GM12878 (cell line): ENCODE results near the gene RHOF. TPM values are rescaled to one million over a fixed set of nuclear protein-coding genes. Genes with fewer than 3 reads are reported as not detected.

Experiments
- ATAC-seq: fragments of 200-7000 bp; cut with Tn5 transposase; 3 replicates; pipeline ENCODE4 v1.9.1; 2020; ENCODE audit warnings: mild to moderate bottlenecking, moderate library complexity
- BruUV-seq: library from RNA; stranded (reverse); fragments of 400-500 nt; replicated peaks from 2 replicates; lab custom pipeline; 2021; lab: Mats Ljungman, UMichigan
- CTCF ChIA-PET: fragments of 300-600 bp; sonication (Branson Sonifier 250); formaldehyde crosslinking; extraction: SDS; loops from one replicate; lab custom pipeline; 2021; ENCODE audit warnings: inconsistent platforms; lab: Yijun Ruan, JAX
- POLR2A ChIA-PET: fragments of 350-600 bp; formaldehyde crosslinking; extraction: SDS; loops from one replicate; lab custom pipeline; 2021; ENCODE audit warnings: inconsistent platforms; lab: Charles Lee
- RAD21 ChIA-PET: fragments of 300-600 bp; sonication (Branson Sonifier 250); formaldehyde crosslinking; loops from one replicate; lab custom pipeline; 2023; ENCODE audit warnings: antibody characterized with exemption; ENCODE audit not compliant: unreplicated experiment; lab: Charles Lee
- SMC1A ChIA-PET: fragments of 300-600 bp; sonication (Branson Sonifier 250); formaldehyde crosslinking; loops from one replicate; lab custom pipeline; 2023; ENCODE audit not compliant: unreplicated experiment, uncharacterized antibody; lab: Charles Lee
- DNase-seq: peaks from one replicate; pipeline ENCODE4 v3.0.0-alpha.2; 2011; ENCODE audit warnings: low read depth, low spot score
- FAIRE-seq: peaks from 3 replicates; lab custom pipeline; 2011; peaks lifted over from hg19 to GRCh38; lab: Jason Lieb, UNC
- H2AFZ ChIP-seq: 2 replicates; pipeline ENCODE4 v1.6.0; 2011; ENCODE audit warnings: low read depth, low read length, control low read depth; ENCODE audit not compliant: control insufficient read depth
- H3K27ac ChIP-seq: 2 replicates; pipeline ENCODE4 v1.5.1; 2011; ENCODE audit warnings: control low read depth; ENCODE audit not compliant: control insufficient read depth, insufficient read depth
- H3K27me3 ChIP-seq, 2 experiments: replicated peaks in 1 of 2; 2 replicates each; pipeline versions ENCODE4 v1.6.0 to v1.6.1; 2011; ENCODE audit warnings: low read length in 1 of 2; ENCODE audit not compliant: control insufficient read depth in 2 of 2, insufficient read depth in 2 of 2
- H3K36me3 ChIP-seq, 2 experiments: 2 replicates each; pipeline ENCODE4 v1.5.1; 2011; ENCODE audit warnings: low read length in 1 of 2; ENCODE audit not compliant: control insufficient read depth in 2 of 2, insufficient read depth in 2 of 2
- H3K4me1 ChIP-seq: 2 replicates; pipeline ENCODE4 v1.6.1; 2011; ENCODE audit warnings: mild to moderate bottlenecking, low read length, moderate library complexity, mixed read lengths; ENCODE audit not compliant: control insufficient read depth, insufficient read depth
- H3K4me2 ChIP-seq: 2 replicates; pipeline ENCODE4 v1.6.0; 2011; ENCODE audit warnings: control low read depth; ENCODE audit not compliant: control insufficient read depth, insufficient read depth
- H3K4me3 ChIP-seq: fragments of 200-600 bp; sonication (generic); 2 replicates; pipeline ENCODE4 v1.5.1; 2016
- H3K79me2 ChIP-seq: 2 replicates; pipeline ENCODE4 v1.6.0; 2011; ENCODE audit warnings: low read length; ENCODE audit not compliant: control insufficient read depth, insufficient read depth
- H3K9ac ChIP-seq: 2 replicates; pipeline ENCODE4 v1.8.0; 2011; ENCODE audit warnings: low read length, control low read depth, mixed read lengths; ENCODE audit not compliant: control insufficient read depth, insufficient read depth
- H3K9me3 ChIP-seq: replicated peaks from 3 replicates; pipeline ENCODE4 v1.5.1; 2011; ENCODE audit warnings: mild to moderate bottlenecking, low read length; ENCODE audit not compliant: control insufficient read depth, insufficient read depth
- H4K20me1 ChIP-seq: 2 replicates; pipeline ENCODE4 v1.6.0; 2011; ENCODE audit not compliant: control insufficient read depth, insufficient read depth
- BACH1 ChIP-seq: fragments of 450-650 bp; IDR thresholded peaks from 2 replicates; pipeline ENCODE4 v1.6.1; 2017; ENCODE audit warnings: mild to moderate bottlenecking, borderline replicate concordance
- HDGF ChIP-seq: fragments of 450-650 bp; IDR thresholded peaks from 2 replicates; pipeline ENCODE4 v1.6.1; 2016; ENCODE audit warnings: antibody characterized with exemption
- MEF2B ChIP-seq: fragments of 450-650 bp; IDR thresholded peaks from 2 replicates; pipeline ENCODE4 v1.6.1; 2018; ENCODE audit warnings: mild to moderate bottlenecking, moderate library complexity; ENCODE audit not compliant: partially characterized antibody, poor library complexity, severe bottlenecking
- NR2C1 ChIP-seq: fragments of 450-650 bp; IDR thresholded peaks from 2 replicates; pipeline ENCODE4 v1.6.1; 2017; ENCODE audit warnings: antibody characterized with exemption, mild to moderate bottlenecking, moderate library complexity
- NR2C2 ChIP-seq: IDR thresholded peaks from 2 replicates; pipeline ENCODE4 v1.6.1; 2011; ENCODE audit warnings: borderline replicate concordance, low read depth; ENCODE audit not compliant: control insufficient read depth, insufficient read length
- NRF1 ChIP-seq: conservative IDR thresholded peaks from 2 replicates; pipeline ENCODE4 v1.6.1; 2011; ENCODE audit warnings: mild to moderate bottlenecking, low read depth, low read length, improper control_type of control experiment
- POLR2A ChIP-seq: IDR thresholded peaks from 2 replicates; pipeline ENCODE4 v1.6.1; 2011; ENCODE audit warnings: low read depth, mild to moderate bottlenecking, low read length
- SIN3A ChIP-seq: IDR thresholded peaks from 2 replicates; pipeline ENCODE4 v1.6.1; 2012; ENCODE audit warnings: low read depth, low read length, improper control_type of control experiment
- TAF1 ChIP-seq: IDR thresholded peaks from 2 replicates; pipeline ENCODE4 v1.6.1; 2011; ENCODE audit warnings: mild to moderate bottlenecking, low read depth, low read length, borderline replicate concordance
- WGBS: methylation state at CpG from one replicate; pipeline ENCODE4 v1.1.6; 2016; ENCODE audit warnings: low lambda C conversion rate; ENCODE audit not compliant: insufficient replicate concordance, insufficient coverage; ENCODE audit errors: missing lambda C conversion rate; 5-methylcytosine and 5-hydroxymethylcytosine counted together
- in situ Hi-C: fragments of 300-500 bp; cut with MboI; formaldehyde crosslinking; loops from 9 replicates; pipeline ENCODE4 v1.14.3; 2018; ENCODE audit warnings: mixed read lengths
- intact Hi-C: fragments of 100-400 bp; cut with micrococcal nuclease; formaldehyde crosslinking; loops from one replicate; pipeline ENCODE4 v1.14.2; 2022; ENCODE audit not compliant: unreplicated experiment
- polyA plus RNA-seq, 11 experiments: library from polyadenylated mRNA; depleted of rRNA in 4 of 11; unstranded in 6 of 11; stranded (reverse) in 5 of 11; fragments of >200 nt; fragmentation: Nextera tagmentation in 4 of 11; fragmentation: Illumina TruSeq in 1 of 11; extraction: Ambion mirVana in 4 of 11; extraction: Trizol in 1 of 11; gene quantifications; 1 replicate in 1 of 11; 2 replicates in 10 of 11; pipeline versions ENCODE4 v1.2.1 to v1.2.3, GENCODE V29; 2011 to 2016; ENCODE audit warnings: inconsistent platforms in 2 of 11, missing spikeins in 2 of 11, low read depth in 1 of 11
- total RNA-seq, 4 experiments: library from RNA; depleted of rRNA in 3 of 4; stranded (reverse); fragments of >200 nt in 3 of 4; fragmentation: Illumina TruSeq in 1 of 4; extraction: Trizol in 1 of 4; gene quantifications; 2 replicates each; pipeline versions ENCODE4 v1.2.1 to v1.2.3, GENCODE V29; 2013 to 2021
- TF ChIP-seq, protein P1 (sequence below), 3 experiments: IDR thresholded peaks in 2 of 3; conservative IDR thresholded peaks in 1 of 3; 2 replicates each; pipeline ENCODE4 v1.5.1; 2011; ENCODE audit warnings: low read depth in 3 of 3, low read length in 3 of 3, mild to moderate bottlenecking in 3 of 3, control low read depth in 2 of 3, moderate library complexity in 2 of 3, inconsistent platforms in 1 of 3, mixed read lengths in 1 of 3; ENCODE audit not compliant: control insufficient read depth in 2 of 3, insufficient read depth in 1 of 3; ENCODE audit errors: extremely low read depth in 1 of 3
- TF ChIP-seq, protein P2 (sequence below): fragments of 450-650 bp; IDR thresholded peaks from 2 replicates; pipeline ENCODE4 v1.6.1; 2018; ENCODE audit warnings: mild to moderate bottlenecking, low read depth, moderate library complexity; ENCODE audit not compliant: partially characterized antibody
- TF ChIP-seq, protein P3 (sequence below): fragments of 450-650 bp; IDR thresholded peaks from 2 replicates; pipeline ENCODE4 v1.6.1; 2017; ENCODE audit warnings: mild to moderate bottlenecking, moderate library complexity

Gene RHOF
- total and polyA plus RNA-seq, 10 of the 15 experiments (the other 5 are each of a cell fraction or from before 2014, with no cell fraction given): 6.1 to 78.7 (median 39.7) TPM

DNA sequence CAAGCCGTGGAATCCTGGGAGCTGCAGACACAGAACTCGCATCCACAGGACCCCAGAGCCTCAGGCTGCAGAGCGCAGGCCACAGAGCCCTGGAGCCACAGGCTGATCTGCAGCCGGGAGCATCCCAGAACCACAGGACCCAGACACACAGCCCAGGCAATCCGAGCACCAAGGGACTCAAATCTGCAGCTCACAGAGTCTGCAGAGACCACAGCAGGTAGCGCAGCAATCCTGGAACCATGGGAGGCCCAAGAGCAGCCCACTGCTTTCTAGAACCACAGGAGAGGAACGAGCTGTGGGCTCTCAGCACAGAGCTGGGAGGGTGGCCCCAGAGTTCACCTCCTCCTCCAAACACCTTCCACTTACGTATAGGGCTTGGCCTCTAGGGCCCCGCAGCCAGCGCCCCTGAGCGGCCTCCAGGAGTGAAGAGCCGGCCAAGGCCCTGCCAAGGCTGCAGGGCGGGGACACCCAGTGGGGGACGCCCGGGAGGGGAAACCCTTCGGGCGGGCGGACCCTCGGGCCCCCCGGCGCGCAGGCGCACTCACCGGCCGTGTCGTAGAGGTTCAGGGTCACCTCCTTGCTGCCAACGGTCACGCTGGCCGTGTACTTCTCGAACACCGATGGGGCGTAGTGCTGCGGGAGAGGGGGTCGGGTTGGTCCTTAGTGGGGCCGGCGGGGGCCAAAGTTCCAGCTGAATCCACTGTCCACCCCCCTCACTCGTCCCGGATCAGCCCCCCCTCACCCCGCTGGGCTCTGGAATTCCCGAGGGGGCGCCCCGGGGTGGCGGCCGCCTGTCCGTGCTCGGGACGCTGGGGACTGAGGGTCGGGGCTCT, 665 bp downstream of the RHOF start:
- Histone ChIP-seq H3K79me2 (peaks cover 57% of the 10 kb centered on the region), H3K36me3 (peaks cover 1 to 6% of the 10 kb centered on the region in 2 experiments; a peak in 2 of 4 replicates), H3K27ac (peak overlapping the region; percentile 75), H3K4me2 (peak overlapping the region; percentile 32), H2AFZ (peak overlapping the region; percentile 50), H3K9me3 (no peaks in the 10 kb centered on the region), H3K9ac (peak overlapping the region; percentile 83), H3K4me3 (peak overlapping the region; percentile 97), H4K20me1 (no peaks in the 10 kb centered on the region), H3K27me3 (no peaks in the 10 kb centered on the region), H3K4me1 (peaks cover 47% of the 10 kb centered on the region)
- under 1% methylated on average over 45 of the region's 48 CpGs for WGBS
- CTCF ChIA-PET: interaction anchor here (0.6 to 16.2 kb wide), 14 partner anchors 14 to 198 kb away, joined by 3 to 565 read pairs (median 28); partner anchors contain the start of genes PSMD9, SETD1B and TMEM120B
- RAD21 ChIA-PET: interaction anchor here (1.3 to 11.7 kb wide), 11 partner anchors 13 to 235 kb away, joined by 3 to 395 read pairs (median 12); partner anchors contain the start of genes ORAI1, PSMD9, SETD1B and TMEM120B
- in situ Hi-C loops (loop anchor here (5.0 kb wide), 1 partner anchor 101 kb away; no protein-coding TSS in a partner anchor), intact Hi-C loops (no loop called here)
- peak; percentile 40 for ATAC-seq
- no peak for DNase-seq
- POLR2A ChIA-PET: interaction anchor here (0.6 to 7.9 kb wide), 6 partner anchors 10 to 81 kb away, joined by 4 to 155 read pairs (median 16); partner anchors contain the start of genes SETD1B and TMEM120B
- no TSS peak for BruUV-seq
- SMC1A ChIA-PET: interaction anchor here (2.7 to 10.5 kb wide), 6 partner anchors 9 to 99 kb away, joined by 13 to 226 read pairs (median 48); partner anchors contain the start of gene SETD1B
- no peak for FAIRE-seq
- TF ChIP-seq NR2C2: no peak
- no peak for TF ChIP-seq HDGF
- no peak for TF ChIP-seq TAF1
- TF ChIP-seq NRF1: 0 out of 2 replicates have a peak, but pooled peaks have one; percentile 10
- no peak for TF ChIP-seq BACH1
- TF ChIP-seq, protein P1, sequence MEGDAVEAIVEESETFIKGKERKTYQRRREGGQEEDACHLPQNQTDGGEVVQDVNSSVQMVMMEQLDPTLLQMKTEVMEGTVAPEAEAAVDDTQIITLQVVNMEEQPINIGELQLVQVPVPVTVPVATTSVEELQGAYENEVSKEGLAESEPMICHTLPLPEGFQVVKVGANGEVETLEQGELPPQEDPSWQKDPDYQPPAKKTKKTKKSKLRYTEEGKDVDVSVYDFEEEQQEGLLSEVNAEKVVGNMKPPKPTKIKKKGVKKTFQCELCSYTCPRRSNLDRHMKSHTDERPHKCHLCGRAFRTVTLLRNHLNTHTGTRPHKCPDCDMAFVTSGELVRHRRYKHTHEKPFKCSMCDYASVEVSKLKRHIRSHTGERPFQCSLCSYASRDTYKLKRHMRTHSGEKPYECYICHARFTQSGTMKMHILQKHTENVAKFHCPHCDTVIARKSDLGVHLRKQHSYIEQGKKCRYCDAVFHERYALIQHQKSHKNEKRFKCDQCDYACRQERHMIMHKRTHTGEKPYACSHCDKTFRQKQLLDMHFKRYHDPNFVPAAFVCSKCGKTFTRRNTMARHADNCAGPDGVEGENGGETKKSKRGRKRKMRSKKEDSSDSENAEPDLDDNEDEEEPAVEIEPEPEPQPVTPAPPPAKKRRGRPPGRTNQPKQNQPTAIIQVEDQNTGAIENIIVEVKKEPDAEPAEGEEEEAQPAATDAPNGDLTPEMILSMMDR (IDR thresholded peaks at IDR 0.05 in 2 of 3, conservative IDR thresholded peaks at IDR 0.05 in 1 of 3; ENCODE audit: control insufficient read depth in 2 of 3, extremely low read depth in 1 of 3, insufficient read depth in 1 of 3, low read depth in 3 of 3, low read length in 3 of 3): peak in 2 of 3 experiments; percentile 27 to 29; a peak in 3 of 6 replicates
- TF ChIP-seq, protein P2, sequence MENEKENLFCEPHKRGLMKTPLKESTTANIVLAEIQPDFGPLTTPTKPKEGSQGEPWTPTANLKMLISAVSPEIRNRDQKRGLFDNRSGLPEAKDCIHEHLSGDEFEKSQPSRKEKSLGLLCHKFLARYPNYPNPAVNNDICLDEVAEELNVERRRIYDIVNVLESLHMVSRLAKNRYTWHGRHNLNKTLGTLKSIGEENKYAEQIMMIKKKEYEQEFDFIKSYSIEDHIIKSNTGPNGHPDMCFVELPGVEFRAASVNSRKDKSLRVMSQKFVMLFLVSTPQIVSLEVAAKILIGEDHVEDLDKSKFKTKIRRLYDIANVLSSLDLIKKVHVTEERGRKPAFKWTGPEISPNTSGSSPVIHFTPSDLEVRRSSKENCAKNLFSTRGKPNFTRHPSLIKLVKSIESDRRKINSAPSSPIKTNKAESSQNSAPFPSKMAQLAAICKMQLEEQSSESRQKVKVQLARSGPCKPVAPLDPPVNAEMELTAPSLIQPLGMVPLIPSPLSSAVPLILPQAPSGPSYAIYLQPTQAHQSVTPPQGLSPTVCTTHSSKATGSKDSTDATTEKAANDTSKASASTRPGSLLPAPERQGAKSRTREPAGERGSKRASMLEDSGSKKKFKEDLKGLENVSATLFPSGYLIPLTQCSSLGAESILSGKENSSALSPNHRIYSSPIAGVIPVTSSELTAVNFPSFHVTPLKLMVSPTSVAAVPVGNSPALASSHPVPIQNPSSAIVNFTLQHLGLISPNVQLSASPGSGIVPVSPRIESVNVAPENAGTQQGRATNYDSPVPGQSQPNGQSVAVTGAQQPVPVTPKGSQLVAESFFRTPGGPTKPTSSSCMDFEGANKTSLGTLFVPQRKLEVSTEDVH: no peak
- peak; percentile 44 for TF ChIP-seq SIN3A
- peak; percentile 61 for TF ChIP-seq MEF2B
- 0 out of 2 replicates have a peak, but pooled peaks have one; percentile 15 for TF ChIP-seq POLR2A
- TF ChIP-seq, protein P3, sequence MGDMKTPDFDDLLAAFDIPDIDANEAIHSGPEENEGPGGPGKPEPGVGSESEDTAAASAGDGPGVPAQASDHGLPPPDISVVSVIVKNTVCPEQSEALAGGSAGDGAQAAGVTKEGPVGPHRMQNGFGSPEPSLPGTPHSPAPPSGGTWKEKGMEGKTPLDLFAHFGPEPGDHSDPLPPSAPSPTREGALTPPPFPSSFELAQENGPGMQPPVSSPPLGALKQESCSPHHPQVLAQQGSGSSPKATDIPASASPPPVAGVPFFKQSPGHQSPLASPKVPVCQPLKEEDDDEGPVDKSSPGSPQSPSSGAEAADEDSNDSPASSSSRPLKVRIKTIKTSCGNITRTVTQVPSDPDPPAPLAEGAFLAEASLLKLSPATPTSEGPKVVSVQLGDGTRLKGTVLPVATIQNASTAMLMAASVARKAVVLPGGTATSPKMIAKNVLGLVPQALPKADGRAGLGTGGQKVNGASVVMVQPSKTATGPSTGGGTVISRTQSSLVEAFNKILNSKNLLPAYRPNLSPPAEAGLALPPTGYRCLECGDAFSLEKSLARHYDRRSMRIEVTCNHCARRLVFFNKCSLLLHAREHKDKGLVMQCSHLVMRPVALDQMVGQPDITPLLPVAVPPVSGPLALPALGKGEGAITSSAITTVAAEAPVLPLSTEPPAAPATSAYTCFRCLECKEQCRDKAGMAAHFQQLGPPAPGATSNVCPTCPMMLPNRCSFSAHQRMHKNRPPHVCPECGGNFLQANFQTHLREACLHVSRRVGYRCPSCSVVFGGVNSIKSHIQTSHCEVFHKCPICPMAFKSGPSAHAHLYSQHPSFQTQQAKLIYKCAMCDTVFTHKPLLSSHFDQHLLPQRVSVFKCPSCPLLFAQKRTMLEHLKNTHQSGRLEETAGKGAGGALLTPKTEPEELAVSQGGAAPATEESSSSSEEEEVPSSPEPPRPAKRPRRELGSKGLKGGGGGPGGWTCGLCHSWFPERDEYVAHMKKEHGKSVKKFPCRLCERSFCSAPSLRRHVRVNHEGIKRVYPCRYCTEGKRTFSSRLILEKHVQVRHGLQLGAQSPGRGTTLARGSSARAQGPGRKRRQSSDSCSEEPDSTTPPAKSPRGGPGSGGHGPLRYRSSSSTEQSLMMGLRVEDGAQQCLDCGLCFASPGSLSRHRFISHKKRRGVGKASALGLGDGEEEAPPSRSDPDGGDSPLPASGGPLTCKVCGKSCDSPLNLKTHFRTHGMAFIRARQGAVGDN: 0 out of 2 replicates have a peak, but pooled peaks have one; percentile 12
- TF ChIP-seq NR2C1: 0 out of 2 replicates have a peak, but pooled peaks have one; percentile 5
